HL-60/S4 treated with phorbol 12-myristate 13-acetate at 8.2 ng/mL for 4 days and 3 days (cell line): ENCODE data around the gene ABHD12.
"Not testable (repeated sequence)": the region's sequence is repeated elsewhere in the genome, so short reads cannot be mapped to it uniquely, and the experiment has no call there.

ENCODE experiments used
- in situ Hi-C: fragments of 300-500 bp; cut with MboI; formaldehyde crosslinking; loops from 2 replicates; pipeline ENCODE4 v1.15.0; 2022; ENCODE audit warnings: low sequenced_read_pairs

The ABHD12 gene

DNA sequence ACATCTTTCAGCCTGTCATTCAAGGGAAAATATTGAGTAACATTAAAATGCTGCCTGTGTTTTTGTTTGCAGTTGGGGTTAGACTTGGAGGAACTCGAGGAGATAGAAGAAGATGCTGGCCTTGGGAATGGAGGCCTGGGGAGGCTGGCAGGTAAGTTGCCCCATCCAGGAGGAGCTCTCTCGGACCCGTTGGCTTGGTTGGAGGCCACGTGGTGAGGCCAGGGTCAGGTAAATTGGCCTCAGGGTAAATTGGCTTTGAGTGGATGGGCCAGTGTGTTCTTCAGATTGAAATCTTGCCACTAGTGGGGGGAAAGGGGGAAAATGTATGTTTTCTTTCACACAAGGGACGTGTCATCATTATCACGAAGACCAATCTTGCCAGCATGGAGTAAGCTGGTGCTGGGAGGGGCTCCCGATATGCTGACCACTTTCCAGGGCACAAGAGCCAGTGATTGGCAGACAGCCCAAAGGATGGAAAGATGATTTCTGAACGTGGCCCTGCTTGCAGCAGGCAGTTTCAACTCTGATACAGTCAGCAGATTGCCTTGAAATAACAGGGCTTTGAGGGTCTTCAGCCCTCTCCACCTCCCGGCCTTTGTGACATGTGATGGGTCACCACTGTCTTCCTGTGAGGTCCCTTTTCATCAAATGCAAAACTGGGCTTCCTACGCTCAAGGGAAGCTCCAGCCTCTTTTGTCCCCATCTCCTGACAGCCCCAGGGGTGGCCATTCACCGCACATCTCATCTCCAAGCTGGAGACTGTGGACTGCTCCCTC lies 121.4 kb downstream of the ABHD12 start:
- in situ Hi-C loops, result no loop called here

DNA sequence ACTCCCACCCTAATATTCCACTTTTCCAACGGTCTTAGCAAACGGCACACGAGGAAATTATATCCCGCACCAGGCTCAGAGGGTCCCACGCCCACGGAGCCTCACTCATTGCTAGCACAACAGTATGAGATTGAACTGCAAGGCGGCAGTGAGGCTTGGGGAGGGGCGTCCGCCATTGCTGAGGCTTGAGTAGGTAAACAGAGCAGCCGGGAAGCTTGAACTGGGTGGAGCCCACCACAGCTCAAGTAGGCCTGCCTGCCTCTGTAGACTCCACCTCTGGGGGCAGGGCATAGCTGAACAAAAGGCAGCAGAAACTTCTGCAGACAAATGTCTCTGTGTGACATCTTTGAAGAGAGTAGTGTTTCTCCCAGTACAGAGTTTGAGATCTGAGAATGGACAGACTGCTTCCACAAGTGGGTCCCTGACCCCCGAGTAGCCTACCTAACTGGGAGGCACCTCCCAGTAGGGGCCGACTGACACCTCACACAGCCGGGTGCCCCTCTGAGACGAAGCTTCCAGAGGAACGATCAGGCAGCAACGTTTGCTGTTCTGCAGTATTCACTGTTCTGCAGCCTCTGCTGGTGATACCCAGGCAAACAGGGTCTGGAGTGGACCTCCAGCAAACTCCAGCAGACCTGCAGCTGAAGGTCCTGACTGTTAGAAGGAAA lies 129.7 kb downstream of the ABHD12 start:
- in situ Hi-C loops, result not testable (repeated sequence)

DNA sequence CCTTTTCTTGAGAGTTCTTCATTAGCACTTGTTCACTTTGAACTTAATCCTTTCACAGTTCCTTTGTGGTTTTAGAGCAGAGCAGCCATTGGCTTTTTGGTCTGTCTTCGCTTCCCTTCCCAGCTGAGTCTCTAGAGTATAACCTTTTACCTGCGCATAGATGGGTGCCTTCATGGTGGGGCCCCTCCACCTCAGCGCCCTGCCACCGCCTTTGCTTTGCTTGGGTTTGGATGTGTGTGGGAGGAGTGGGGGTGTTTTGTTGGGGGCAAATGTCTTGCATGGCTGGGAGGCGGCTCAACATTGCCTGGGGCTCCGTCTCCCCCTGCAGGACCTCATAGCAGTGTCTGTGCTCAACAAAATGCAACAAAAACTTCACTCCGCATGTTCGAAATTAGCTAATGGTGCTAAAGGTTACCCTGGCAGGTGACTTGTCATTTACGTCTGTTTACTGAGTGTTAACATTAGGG lies 130.8 kb downstream of the ABHD12 start:
- in situ Hi-C loops, result no loop called here

DNA sequence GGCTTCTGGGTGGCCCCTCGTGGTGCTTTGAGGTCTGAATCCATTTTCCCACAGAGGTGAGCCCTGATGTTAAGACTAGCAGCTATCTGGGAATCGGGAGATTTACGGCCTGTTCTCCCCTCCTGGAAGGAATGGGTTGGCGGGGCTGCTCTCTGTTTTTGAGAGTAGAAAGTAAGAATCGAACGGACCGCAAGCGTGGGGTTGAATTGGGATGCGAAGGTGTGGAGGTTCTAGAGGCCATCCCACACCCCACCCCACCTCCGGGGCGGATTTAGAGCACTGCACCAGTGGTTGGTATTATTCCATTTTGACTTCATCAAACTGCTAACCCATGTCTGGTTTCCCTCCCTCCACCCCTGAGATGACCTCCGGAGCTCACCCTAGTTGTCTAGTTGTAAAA lies 131.3 kb downstream of the ABHD12 start:
- in situ Hi-C loops, result no loop called here

DNA sequence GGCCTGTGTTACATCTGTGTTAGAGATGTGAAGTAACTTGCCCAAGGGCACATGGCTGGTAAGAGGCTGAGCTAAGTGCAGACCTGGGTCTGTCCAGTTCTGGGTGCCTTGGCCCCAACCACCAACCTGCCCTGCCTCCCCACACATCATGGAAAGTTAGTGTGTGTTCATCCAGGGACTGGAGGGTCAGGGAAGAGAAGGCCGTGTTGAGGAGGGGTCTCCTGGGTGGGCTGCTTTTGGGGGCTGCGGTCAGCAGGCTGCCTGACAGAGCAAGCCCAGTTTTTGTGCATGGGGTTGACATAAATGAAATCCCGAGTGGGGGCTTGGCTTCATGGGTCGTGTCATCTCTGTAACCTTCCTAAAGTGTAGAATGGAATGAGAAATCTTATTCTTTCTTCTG lies 131.8 kb downstream of the ABHD12 start:
- in situ Hi-C loops, result no loop called here

DNA sequence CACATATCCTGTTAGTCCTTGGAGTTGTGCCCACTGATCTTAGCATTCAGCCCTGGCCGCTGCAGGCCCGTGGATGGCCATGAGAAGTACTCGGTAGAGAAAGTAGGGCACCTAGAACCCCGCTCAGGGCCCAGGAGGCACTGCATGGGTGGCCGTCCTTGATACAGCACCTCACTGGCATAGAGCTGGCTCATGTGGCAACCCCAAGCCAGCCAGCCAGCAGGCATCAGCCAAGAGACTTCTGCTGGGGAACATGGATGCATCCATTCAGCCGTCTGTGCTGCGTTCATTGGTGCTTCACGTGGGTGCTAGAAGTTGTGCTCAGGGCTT lies 132.2 kb downstream of the ABHD12 start:
- in situ Hi-C loops, result no loop called here

DNA sequence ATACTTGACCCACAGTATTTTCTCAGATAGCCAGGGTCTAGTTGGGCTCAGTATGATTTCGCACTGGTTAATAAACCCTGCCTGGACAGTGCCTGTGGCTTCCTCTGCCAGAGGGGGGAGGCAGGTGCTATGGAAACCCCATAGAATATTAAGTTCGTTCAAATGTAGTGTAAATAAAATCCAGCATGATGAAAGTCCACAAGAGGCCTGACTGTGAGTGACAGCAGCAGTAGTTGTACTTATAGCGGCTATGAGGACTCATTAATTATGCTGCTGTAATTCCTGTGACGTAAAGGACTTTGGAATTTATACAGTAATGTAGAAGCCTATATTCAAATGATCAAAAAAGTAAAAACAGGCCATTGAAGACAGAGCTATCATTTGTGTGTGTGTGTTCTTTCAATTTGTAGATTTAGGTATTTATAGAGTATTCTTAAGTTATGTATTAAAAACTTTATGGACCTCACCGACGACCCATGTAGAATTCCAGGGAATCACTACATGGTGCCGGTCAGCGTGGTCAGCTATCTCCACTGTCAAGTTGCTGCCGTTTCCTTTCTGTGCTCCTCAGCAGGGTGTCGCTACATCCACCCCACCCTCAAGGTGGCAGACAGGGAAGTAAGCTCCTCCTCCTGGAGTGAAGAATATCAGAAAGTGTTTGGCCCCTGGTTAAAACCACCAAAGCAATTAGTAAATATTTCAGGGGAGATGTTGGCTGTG lies 132.7 kb downstream of the ABHD12 start:
- in situ Hi-C loops, result no loop called here

DNA sequence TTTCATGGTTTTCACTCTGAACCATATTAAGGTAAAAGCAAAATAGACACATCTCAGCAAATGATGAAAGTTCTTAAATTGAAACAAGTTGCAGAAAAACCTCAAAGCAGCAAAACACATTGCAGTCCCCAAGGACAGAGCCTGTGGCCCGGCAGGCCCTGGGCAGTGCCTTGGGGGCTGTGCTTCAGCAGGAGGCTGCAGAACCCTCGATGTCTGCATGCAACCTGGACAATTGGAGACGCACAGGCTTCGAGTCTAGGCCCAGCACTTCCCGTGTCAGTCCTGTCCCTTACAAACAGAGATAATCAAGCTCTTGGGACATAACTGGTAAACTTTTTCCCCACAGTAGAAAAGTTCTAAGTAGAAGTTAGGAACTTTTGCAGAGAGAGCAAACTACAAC lies 133.5 kb downstream of the ABHD12 start:
- in situ Hi-C loops, result no loop called here

DNA sequence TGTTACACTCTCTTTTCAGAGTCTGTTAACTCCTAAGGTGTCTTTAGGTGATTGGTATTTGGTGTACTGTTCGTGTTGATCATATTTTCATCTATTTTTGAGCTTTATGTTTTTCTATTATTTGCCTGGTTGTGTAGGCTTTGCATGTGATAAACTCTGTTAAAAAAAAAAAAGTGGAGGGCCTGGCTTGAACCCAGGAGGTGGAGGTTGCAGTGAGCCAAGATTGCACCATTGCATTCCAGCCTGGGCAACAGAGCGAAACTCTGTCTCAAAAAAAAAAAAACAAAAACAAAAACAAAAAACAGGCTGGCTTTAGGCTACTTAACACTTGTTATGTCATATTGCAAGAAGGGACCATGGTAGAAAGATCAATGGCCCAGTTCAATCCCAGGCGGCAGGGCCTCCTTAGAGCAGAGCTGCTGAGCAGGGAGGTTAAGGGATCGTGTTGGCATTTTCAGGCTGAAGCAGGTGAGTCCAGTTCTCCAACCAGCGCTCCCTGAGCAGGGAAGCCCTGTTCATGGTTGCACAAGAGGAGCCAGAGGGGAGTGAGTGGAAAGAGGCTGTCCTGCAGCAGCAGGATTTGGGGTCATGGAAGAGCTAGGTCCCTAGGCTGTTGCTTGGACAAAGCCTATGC lies 134.3 kb downstream of the ABHD12 start:
- in situ Hi-C loops, result no loop called here

DNA sequence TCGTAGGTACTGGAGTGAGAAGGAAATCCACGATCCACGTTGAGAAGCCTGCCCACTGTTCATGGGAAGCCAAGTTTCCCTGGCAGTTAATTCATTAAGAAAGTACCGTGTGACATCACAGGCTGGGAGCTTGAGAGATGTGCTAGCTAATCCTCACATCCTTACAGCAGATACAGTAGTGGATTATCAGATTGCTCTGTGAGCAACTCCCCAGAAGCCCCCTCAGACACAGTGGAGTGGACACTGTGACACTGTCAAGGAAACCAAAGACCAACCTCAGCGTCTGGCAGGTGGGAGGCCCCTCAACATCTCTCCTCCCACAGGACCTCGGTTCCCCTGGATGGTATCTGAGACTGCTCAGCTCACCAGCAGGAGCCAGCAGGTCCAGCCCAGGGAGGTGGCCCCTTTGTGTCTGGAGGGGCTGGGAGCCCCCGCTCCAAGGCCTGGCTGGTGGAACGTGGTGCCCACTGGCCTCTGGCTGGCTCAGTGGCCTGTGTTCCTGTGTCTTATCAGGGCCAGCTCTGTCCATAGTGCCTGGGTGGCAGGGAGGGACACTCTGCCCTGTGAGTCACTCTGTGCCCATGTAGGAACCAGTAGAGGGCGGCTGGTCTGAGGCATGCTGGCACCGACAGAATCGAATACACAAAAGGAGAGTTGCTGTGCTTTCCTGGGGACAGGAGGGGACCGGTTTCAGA lies 135.5 kb downstream of the ABHD12 start:
- in situ Hi-C loops, result no loop called here

DNA sequence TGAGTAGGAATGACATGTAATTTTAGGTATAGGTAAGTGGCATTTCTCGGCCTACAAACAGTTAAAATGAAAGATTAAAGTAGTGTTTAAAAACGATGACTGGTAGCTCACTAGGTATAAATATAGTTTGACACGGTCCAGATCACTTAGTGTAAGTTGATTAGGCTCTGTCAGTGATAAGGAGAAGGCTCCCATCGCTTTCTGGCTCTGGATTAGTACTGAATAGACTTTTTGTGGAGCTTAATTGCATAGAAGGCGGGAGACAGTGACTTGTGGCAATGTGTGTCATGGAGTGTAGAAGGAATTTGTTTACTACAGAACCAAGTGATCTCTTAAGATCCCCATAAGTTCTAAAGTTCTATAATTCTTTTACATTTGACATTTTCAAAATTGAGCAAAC lies 136.1 kb downstream of the ABHD12 start:
- in situ Hi-C loops, result no loop called here

DNA sequence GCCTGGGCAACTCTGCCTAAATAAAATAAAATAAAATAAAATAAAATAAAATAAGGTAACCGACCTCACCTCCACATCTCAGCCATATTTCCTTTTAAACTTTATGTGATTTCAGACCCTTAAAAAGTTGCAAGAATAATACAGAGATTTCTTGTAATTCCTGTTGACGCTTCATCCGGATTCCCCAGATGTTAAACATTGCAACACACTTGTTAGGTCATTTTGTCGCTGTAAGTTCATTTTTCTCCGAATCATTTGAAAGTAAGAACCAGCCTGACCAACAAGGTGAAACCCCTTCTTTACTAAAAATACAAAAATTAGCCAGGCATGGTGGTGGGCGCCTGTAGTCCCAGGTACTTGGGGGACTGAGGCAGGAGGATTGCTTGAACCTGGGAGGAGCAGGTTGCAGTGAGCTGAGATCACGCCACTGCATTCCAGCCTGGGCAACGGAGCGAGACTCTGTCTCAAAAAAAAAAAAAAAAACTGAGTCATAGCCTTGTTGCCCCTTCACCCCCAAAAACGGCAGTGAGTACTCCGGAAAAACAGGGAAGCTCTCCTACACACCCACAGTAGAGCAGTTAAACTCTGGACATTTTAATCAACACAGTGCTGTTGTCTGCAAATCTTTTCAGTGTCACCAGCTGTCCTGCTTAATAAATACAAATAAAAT lies 136.9 kb downstream of the ABHD12 start:
- in situ Hi-C loops, result no loop called here

DNA sequence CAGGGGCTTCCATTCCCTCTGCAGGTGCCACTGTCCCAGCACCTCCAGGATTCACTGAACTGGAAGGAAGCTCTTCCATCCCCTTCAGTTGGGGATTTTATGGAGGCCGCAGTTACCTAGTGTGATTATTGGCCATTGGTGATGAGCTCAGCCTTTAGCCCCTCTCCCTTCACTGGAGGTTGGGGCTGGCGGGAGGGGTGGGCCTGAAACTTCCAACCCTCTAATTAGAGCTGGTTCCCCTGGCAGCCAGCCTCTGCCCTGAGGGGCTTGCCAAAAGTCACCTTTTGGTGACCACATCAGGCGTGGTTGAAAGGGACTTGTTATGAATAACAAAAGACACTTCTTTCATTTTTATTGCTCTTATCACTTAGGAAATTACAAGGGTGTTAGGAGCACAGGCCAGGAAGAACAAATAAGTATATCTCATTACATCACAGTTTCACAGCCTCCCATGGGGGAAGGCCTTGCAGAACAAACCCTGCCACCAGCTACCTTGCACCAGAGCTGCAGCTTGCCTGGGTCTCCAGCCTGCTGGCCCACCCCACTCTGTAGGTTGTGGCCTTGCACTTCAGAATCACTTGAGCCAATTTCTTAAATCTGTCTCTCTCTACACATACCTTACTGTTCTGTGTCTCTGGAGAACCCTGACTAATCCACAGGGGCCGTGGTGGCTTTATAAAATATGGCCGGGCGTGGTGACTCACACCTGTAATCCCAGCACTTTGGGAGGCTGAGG lies 137.8 kb downstream of the ABHD12 start:
- in situ Hi-C loops, result no loop called here

DNA sequence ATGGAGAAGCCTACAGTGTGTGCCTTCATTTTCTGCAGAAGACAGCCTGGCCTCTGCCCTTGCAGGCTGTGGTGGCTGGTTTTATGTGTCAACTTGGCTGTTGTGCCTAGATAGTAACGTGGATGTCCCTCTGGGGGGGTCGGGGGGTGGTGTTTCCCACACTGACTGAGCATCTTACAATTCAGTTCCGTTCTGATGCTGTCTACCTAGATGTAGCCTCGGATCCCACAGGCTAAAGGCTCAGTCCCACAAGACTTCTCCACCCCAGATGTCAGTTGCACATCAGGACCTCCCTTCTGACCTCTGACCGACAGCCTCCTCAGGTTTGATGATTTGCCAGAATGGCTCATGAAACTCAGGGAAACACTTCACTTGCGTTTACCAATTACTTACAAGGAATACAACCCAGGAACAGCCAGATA lies 138.4 kb downstream of the ABHD12 start:
- in situ Hi-C loops, result no loop called here

DNA sequence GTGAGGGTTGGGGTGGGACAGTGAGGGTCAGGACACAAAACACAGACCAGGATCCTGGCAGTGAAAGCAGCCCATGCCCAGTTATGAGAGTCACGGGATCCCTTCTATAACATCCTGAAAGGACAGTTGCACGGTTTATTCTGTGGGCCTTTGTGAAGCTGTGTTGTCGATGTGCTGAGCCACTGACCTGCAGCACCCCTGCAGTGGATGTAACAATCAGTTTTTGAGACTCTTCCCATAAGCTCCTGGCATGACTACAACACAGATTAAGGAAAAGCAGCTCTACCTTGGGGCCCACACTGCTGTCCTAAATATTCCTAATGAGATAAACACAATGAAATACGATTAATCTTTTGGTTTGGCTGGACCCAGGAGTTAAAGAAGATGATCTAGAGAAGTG lies 139.1 kb downstream of the ABHD12 start:
- in situ Hi-C loops, result no loop called here

DNA sequence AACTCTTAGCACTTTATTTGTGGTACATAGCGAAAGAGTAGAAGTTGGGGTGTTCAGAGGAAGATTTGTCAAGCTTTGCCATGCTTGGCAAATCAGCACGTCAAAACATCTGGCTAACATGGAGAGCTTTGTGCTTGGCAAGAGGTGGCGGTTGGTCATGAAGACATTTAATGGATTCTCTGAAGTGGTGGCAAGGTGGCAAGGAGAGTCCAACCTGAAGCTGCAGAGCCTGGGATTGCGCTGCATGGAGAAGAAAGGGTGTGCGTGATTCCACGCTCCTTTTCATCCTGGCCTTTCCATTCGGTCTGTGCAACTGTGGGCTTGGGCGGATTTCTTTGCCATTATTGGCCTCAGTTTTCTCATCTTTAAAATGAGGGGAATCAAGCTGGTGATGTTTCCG lies 139.6 kb downstream of the ABHD12 start:
- in situ Hi-C loops, result no loop called here

DNA sequence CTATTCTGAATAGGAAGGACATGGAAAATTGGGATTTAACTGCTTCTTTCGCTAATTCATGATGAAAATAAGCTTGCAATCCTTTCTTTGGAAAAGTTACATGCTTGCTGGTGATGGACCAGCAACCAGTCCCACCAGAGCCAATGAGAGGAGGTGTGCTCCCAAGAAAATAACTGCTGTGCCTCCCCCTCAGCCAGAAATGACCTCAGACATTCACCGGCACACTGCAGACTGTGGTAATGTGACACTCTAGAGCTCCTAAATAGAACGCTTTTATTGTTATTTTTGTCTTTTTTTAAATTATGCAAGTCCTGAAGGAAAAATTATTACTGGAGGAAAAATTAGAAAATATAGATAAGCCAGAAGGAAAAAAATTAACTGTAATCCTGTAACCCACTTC lies 140.1 kb downstream of the ABHD12 start:
- in situ Hi-C loops, result no loop called here
